ENCODE results near the gene TBX20.

DNA sequence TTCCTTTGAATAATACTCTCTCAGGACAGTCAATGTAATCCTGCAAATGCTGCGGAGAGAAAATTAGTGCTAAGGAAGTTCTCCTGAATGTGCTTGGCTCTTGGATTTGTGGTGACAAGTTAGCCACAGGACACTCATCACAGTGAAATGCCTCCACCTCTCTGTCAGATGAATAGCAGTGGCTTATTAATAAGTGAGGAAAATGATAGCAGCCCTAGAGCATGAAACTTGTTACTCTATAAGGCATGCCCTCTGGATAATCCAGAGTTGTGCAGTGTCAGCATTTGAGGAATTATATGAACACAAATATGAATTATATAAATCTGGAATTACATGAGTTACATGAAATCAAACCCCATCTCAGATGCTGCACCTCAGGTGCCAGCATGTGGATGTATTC, 23.5 kb upstream of the TBX20 start:
- TF ChIP-seq, protein P1, sequence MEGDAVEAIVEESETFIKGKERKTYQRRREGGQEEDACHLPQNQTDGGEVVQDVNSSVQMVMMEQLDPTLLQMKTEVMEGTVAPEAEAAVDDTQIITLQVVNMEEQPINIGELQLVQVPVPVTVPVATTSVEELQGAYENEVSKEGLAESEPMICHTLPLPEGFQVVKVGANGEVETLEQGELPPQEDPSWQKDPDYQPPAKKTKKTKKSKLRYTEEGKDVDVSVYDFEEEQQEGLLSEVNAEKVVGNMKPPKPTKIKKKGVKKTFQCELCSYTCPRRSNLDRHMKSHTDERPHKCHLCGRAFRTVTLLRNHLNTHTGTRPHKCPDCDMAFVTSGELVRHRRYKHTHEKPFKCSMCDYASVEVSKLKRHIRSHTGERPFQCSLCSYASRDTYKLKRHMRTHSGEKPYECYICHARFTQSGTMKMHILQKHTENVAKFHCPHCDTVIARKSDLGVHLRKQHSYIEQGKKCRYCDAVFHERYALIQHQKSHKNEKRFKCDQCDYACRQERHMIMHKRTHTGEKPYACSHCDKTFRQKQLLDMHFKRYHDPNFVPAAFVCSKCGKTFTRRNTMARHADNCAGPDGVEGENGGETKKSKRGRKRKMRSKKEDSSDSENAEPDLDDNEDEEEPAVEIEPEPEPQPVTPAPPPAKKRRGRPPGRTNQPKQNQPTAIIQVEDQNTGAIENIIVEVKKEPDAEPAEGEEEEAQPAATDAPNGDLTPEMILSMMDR (IDR thresholded peaks at IDR 0.05) = no peak
- TF ChIP-seq POLR2A (IDR thresholded peaks at IDR 0.05) = no peak

Data from vagina (tissue), 2 donors.